HepG2 (cell line): ENCODE results near the gene ADGRL3. TPM values are rescaled to one million over a fixed set of nuclear protein-coding genes. Genes with fewer than 3 reads are reported as not detected.

ENCODE experiments used
- ATAC-seq: fragments of 200-7000 bp; cut with Tn5 transposase; 3 replicates; pipeline ENCODE4 v1.9.1; 2020; ENCODE audit warnings: mild to moderate bottlenecking, moderate library complexity
- BruUV-seq: library from RNA; stranded (reverse); fragments of 400-500 nt; replicated peaks from 2 replicates; lab custom pipeline; 2021; lab: Mats Ljungman, UMichigan
- CTCF ChIA-PET: fragments of 300-600 bp; formaldehyde crosslinking; extraction: SDS; loops from one replicate; lab custom pipeline; 2021; ENCODE audit warnings: low total read pairs, inconsistent platforms, low intra/inter-chr PET ratio; lab: Yijun Ruan, JAX
- POLR2A ChIA-PET: fragments of 350-600 bp; sonication (Branson Sonifier 250); formaldehyde crosslinking; loops from one replicate; lab custom pipeline; 2020; ENCODE audit warnings: antibody characterized with exemption, inconsistent platforms; lab: Yijun Ruan, JAX
- DNase-seq: peaks from one replicate; pipeline ENCODE4 v3.0.0-alpha.2; 2015; ENCODE audit warnings: low spot score
- FAIRE-seq: peaks from 3 replicates; lab custom pipeline; 2011; peaks lifted over from hg19 to GRCh38; lab: Jason Lieb, UNC
- H2AFZ ChIP-seq: one replicate; pipeline ENCODE4 v1.6.1; 2011; ENCODE audit warnings: low read length, inconsistent platforms
- H3K27ac ChIP-seq: fragments of 300-600 bp; 3 replicates; pipeline ENCODE4 v1.8.0; 2011; ENCODE audit warnings: mixed run types, mild to moderate bottlenecking, mixed read lengths, low read length, inconsistent platforms; ENCODE audit not compliant: insufficient read depth; ENCODE audit errors: extremely low read length
- H3K27me3 ChIP-seq, 2 experiments: fragments of 200-600 bp in 1 of 2; 2 replicates in 1 of 2; 3 replicates in 1 of 2; pipeline versions ENCODE4 v1.6.0 to v1.8.0; 2011; ENCODE audit warnings: low read length in 2 of 2, mild to moderate bottlenecking in 2 of 2, moderate library complexity in 2 of 2, inconsistent platforms in 1 of 2; ENCODE audit not compliant: insufficient read depth in 2 of 2, control insufficient read depth in 1 of 2
- H3K36me3 ChIP-seq, 2 experiments: fragments of 200-600 bp in 1 of 2; replicated peaks in 1 of 2; 2 replicates in 1 of 2; 3 replicates in 1 of 2; pipeline versions ENCODE4 v1.5.1 to v1.8.0; 2011; ENCODE audit warnings: low read length in 2 of 2, inconsistent platforms in 1 of 2; ENCODE audit not compliant: insufficient read depth in 2 of 2, control insufficient read depth in 1 of 2
- H3K4me1 ChIP-seq: 2 replicates; pipeline ENCODE4 v1.5.1; 2012; ENCODE audit warnings: low read length, inconsistent platforms; ENCODE audit not compliant: insufficient read depth
- H3K4me2 ChIP-seq: 2 replicates; pipeline ENCODE4 v1.6.0; 2011; ENCODE audit warnings: low read depth, low read length, inconsistent platforms
- H3K4me3 ChIP-seq, 3 experiments: fragments of 200-600 bp in 1 of 3; sonication (generic), shearing (Covaris generic) in 1 of 3; replicated peaks in 1 of 3; 2 replicates each; pipeline ENCODE4 v1.5.1; 2011 to 2016; ENCODE audit warnings: low read length in 3 of 3, inconsistent platforms in 2 of 3, low read depth in 2 of 3, mild to moderate bottlenecking in 2 of 3, control low read depth in 1 of 3, mixed read lengths in 1 of 3; ENCODE audit not compliant: insufficient read depth in 1 of 3
- H3K79me2 ChIP-seq: one replicate; pipeline ENCODE4 v1.6.1; 2011; ENCODE audit warnings: low read length, inconsistent platforms; ENCODE audit not compliant: insufficient read depth
- H3K9ac ChIP-seq: 2 replicates; pipeline ENCODE4 v1.6.0; 2011; ENCODE audit warnings: mild to moderate bottlenecking, low read depth, low read length, inconsistent platforms; ENCODE audit not compliant: insufficient read depth
- H3K9me3 ChIP-seq: 2 replicates; pipeline ENCODE4 v1.5.1; 2012; ENCODE audit warnings: mild to moderate bottlenecking, low read length
- H4K20me1 ChIP-seq: 2 replicates; pipeline ENCODE4 v1.6.0; 2011; ENCODE audit warnings: inconsistent platforms, mild to moderate bottlenecking, low read length, moderate library complexity; ENCODE audit not compliant: insufficient read depth
- CTCF ChIP-seq: sonication (generic); formaldehyde crosslinking; IDR thresholded peaks from 2 replicates; pipeline ENCODE4 v1.5.0; 2020; ENCODE audit warnings: mild to moderate bottlenecking, missing genetic modification reagents, moderate library complexity
- HES4 ChIP-seq: sonication (generic); formaldehyde crosslinking; IDR thresholded peaks from 2 replicates; pipeline ENCODE4 v1.9.0; 2021; ENCODE audit warnings: mild to moderate bottlenecking, missing genetic modification reagents, borderline replicate concordance
- MIXL1 ChIP-seq: IDR thresholded peaks from 2 replicates; pipeline ENCODE4 v1.6.1; 2016
- SMC3 ChIP-seq: IDR thresholded peaks from 2 replicates; pipeline ENCODE4 v1.6.1; 2011; ENCODE audit warnings: low read length, improper control_type of control experiment
- SP4 ChIP-seq: sonication (generic); formaldehyde crosslinking; IDR thresholded peaks from 2 replicates; pipeline ENCODE4 v1.8.1; 2023; ENCODE audit warnings: mild to moderate bottlenecking, missing genetic modification reagents
- STAG1 ChIP-seq: sonication (generic); formaldehyde crosslinking; IDR thresholded peaks from 2 replicates; pipeline ENCODE4 v1.4.0; 2020; ENCODE audit warnings: missing genetic modification reagents
- ZMAT3 ChIP-seq: sonication (generic); formaldehyde crosslinking; conservative IDR thresholded peaks from 2 replicates; pipeline ENCODE4 v1.7.0; 2021; ENCODE audit warnings: missing genetic modification reagents
- ZNF251 ChIP-seq: sonication (generic); formaldehyde crosslinking; IDR thresholded peaks from 2 replicates; pipeline ENCODE4 v1.9.0; 2021; ENCODE audit warnings: mild to moderate bottlenecking, missing genetic modification reagents
- ZNF740 ChIP-seq: sonication (generic); formaldehyde crosslinking; IDR thresholded peaks from 2 replicates; pipeline ENCODE4 v1.4.0; 2020; ENCODE audit warnings: missing genetic modification reagents
- ZUFSP ChIP-seq: sonication (generic); formaldehyde crosslinking; IDR thresholded peaks from 2 replicates; pipeline ENCODE4 v1.9.0; 2021; ENCODE audit warnings: missing genetic modification reagents, mild to moderate bottlenecking, borderline replicate concordance
- WGBS: methylation state at CpG from one replicate; pipeline ENCODE4 v1.1.6; 2017; ENCODE audit warnings: low lambda C conversion rate; 5-methylcytosine and 5-hydroxymethylcytosine counted together
- in situ Hi-C: cut with HindIII; loops from 2 replicates; pipeline ENCODE4 v1.10.0; 2017; ENCODE audit warnings: low pct_unique_long_range_greater_than_20kb; ENCODE audit not compliant: extremely low pct_ligation_motif_present
- intact Hi-C: fragments of 100-400 bp; cut with micrococcal nuclease; formaldehyde crosslinking; loops from one replicate; pipeline ENCODE4 v1.10.0; 2022; ENCODE audit not compliant: unreplicated experiment
- polyA plus RNA-seq, 8 experiments: library from polyadenylated mRNA; depleted of rRNA in 3 of 8; stranded (reverse) in 7 of 8; unstranded in 1 of 8; fragments of >200 nt; fragmentation: Illumina TruSeq in 4 of 8; extraction: Trizol in 4 of 8; gene quantifications; 2 replicates each; pipeline versions ENCODE4 v1.2.1 to v1.2.3, GENCODE V29; 2011 to 2016; ENCODE audit warnings: low read depth in 4 of 8, missing spikeins in 1 of 8, mixed read lengths in 1 of 8; ENCODE audit not compliant: insufficient read depth in 1 of 8
- total RNA-seq, 5 experiments: library from RNA; depleted of rRNA; stranded (reverse); fragments of >200 nt; fragmentation: Illumina TruSeq; extraction: Trizol; gene quantifications; 2 replicates each; pipeline ENCODE4 v1.2.3, GENCODE V29; 2016; ENCODE audit warnings: low read depth in 1 of 5

The ADGRL3 gene
- total and polyA plus RNA-seq, 2 of the 13 experiments (the other 11 are each of a cell fraction or from before 2014, with no cell fraction given): 0.04 to 0.05 TPM

- no peaks in the 10 kb centered on the region for H3K79me2 ChIP-seq
- no peaks in the 10 kb centered on the region for H4K20me1 ChIP-seq
- peak; percentile 14; the same call in 1 of the 2 replicates for TF ChIP-seq SMC3
- no peak for TF ChIP-seq ZMAT3 (CRISPR knock-in tag)
- TF ChIP-seq ZUFSP: no peak
- no peak for TF ChIP-seq HES4 (CRISPR knock-in tag)
- TF ChIP-seq ZNF740: no peak
- no peak for TF ChIP-seq MIXL1 (CRISPR knock-in tag)
- peak; percentile 15; the same call in 1 of the 2 replicates for TF ChIP-seq STAG1 (CRISPR knock-in tag)
- TF ChIP-seq ZNF251 (CRISPR knock-in tag): no peak
- TF ChIP-seq CTCF (CRISPR knock-in tag): 0 out of 2 replicates have a peak, but pooled peaks have one; percentile 14
- no peak for TF ChIP-seq SP4 (CRISPR knock-in tag)
- H3K27ac ChIP-seq: no peak overlapping the region
- no peak for ATAC-seq
- intact Hi-C loops (loop anchor here (1.0 kb wide), 1 partner anchor 74 kb away; no protein-coding TSS in a partner anchor), in situ Hi-C loops (no loop called here)
- no peaks in the 10 kb centered on the region for H3K9me3 ChIP-seq
- DNase-seq: no peak
- no peaks in the 10 kb centered on the region for H3K36me3 ChIP-seq
- no peaks in the 10 kb centered on the region for H3K4me1 ChIP-seq
- no peak overlapping the region for H2AFZ ChIP-seq
- H3K4me3 ChIP-seq: no peak overlapping the region
- WGBS: 13% methylated on average over 5 of the region's 5 CpGs
- no TSS peak for BruUV-seq
- H3K4me2 ChIP-seq: no peak overlapping the region
- ChIA-PET POLR2A (no interaction called here), CTCF (no interaction called here)
- H3K27me3 ChIP-seq: no peaks in the 10 kb centered on the region
- H3K9ac ChIP-seq: no peak overlapping the region
- FAIRE-seq: no peak
These were observed 390.8 kb downstream of the ADGRL3 start for GRCh38 chr4:61590881-61591280.
